ENCODE measurements around the gene DAAM1. TPM values are rescaled to one million over a fixed set of nuclear protein-coding genes. Genes with fewer than 3 reads are reported as not detected.

The DAAM1 gene
- total RNA-seq, 1 donor from 2014 or later, result 146 TPM

GRCh38 chr14:59320361-59320760 is 131.9 kb downstream of the DAAM1 start:
- DNase-seq, result no peak
- no peaks in the 10 kb centered on the region for H3K9me3 Mint-ChIP-seq (ENCODE audit: unreplicated experiment)
- no peaks in the 10 kb centered on the region for H3K4me1 Mint-ChIP-seq (ENCODE audit: low read depth, unreplicated experiment)
- H3K4me3 Mint-ChIP-seq (ENCODE audit: unreplicated experiment), result no peak overlapping the region
- H3K27ac Mint-ChIP-seq (ENCODE audit: unreplicated experiment), result no peak overlapping the region
- TF ChIP-seq, protein P1, sequence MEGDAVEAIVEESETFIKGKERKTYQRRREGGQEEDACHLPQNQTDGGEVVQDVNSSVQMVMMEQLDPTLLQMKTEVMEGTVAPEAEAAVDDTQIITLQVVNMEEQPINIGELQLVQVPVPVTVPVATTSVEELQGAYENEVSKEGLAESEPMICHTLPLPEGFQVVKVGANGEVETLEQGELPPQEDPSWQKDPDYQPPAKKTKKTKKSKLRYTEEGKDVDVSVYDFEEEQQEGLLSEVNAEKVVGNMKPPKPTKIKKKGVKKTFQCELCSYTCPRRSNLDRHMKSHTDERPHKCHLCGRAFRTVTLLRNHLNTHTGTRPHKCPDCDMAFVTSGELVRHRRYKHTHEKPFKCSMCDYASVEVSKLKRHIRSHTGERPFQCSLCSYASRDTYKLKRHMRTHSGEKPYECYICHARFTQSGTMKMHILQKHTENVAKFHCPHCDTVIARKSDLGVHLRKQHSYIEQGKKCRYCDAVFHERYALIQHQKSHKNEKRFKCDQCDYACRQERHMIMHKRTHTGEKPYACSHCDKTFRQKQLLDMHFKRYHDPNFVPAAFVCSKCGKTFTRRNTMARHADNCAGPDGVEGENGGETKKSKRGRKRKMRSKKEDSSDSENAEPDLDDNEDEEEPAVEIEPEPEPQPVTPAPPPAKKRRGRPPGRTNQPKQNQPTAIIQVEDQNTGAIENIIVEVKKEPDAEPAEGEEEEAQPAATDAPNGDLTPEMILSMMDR (IDR thresholded peaks at IDR 0.05; ENCODE audit: partially characterized antibody, unreplicated experiment), result no peak
- no peaks in the 10 kb centered on the region for H3K27me3 Mint-ChIP-seq (ENCODE audit: unreplicated experiment)
- H3K36me3 Mint-ChIP-seq (ENCODE audit: unreplicated experiment), result no peaks in the 10 kb centered on the region

GRCh38 chr14:59320763-59321625 is 132.5 kb downstream of the DAAM1 start:
- Mint-ChIP-seq H3K27ac (ENCODE audit: unreplicated experiment) (no peak overlapping the region), H3K27me3 (ENCODE audit: unreplicated experiment) (no peaks in the 10 kb centered on the region), H3K36me3 (ENCODE audit: unreplicated experiment) (no peaks in the 10 kb centered on the region), H3K4me1 (ENCODE audit: low read depth, unreplicated experiment) (no peaks in the 10 kb centered on the region), H3K4me3 (ENCODE audit: unreplicated experiment) (no peak overlapping the region), H3K9me3 (ENCODE audit: unreplicated experiment) (no peaks in the 10 kb centered on the region)
- DNase-seq, result no peak
- TF ChIP-seq, protein P1 (IDR thresholded peaks at IDR 0.05; ENCODE audit: partially characterized antibody, unreplicated experiment), result no peak

GRCh38 chr14:59321626-59321949 is 133.1 kb downstream of the DAAM1 start:
- Mint-ChIP-seq H3K27me3 (ENCODE audit: unreplicated experiment) (no peaks in the 10 kb centered on the region), H3K27ac (ENCODE audit: unreplicated experiment) (no peak overlapping the region), H3K9me3 (ENCODE audit: unreplicated experiment) (no peaks in the 10 kb centered on the region), H3K36me3 (ENCODE audit: unreplicated experiment) (no peaks in the 10 kb centered on the region), H3K4me3 (ENCODE audit: unreplicated experiment) (no peak overlapping the region), H3K4me1 (ENCODE audit: low read depth, unreplicated experiment) (no peaks in the 10 kb centered on the region)
- DNase-seq, result no peak
- TF ChIP-seq, protein P1 (IDR thresholded peaks at IDR 0.05; ENCODE audit: partially characterized antibody, unreplicated experiment), result no peak

GRCh38 chr14:59325906-59326305 is 137.4 kb downstream of the DAAM1 start:
- H3K9me3 Mint-ChIP-seq (ENCODE audit: unreplicated experiment), result no peaks in the 10 kb centered on the region
- no peak overlapping the region for H3K4me3 Mint-ChIP-seq (ENCODE audit: unreplicated experiment)
- DNase-seq, result no peak
- no peak overlapping the region for H3K27ac Mint-ChIP-seq (ENCODE audit: unreplicated experiment)
- no peaks in the 10 kb centered on the region for H3K27me3 Mint-ChIP-seq (ENCODE audit: unreplicated experiment)
- H3K4me1 Mint-ChIP-seq (ENCODE audit: low read depth, unreplicated experiment), result no peaks in the 10 kb centered on the region
- H3K36me3 Mint-ChIP-seq (ENCODE audit: unreplicated experiment), result peaks cover 5% of the 10 kb centered on the region
- TF ChIP-seq, protein P1 (IDR thresholded peaks at IDR 0.05; ENCODE audit: partially characterized antibody, unreplicated experiment), result no peak

DNA sequence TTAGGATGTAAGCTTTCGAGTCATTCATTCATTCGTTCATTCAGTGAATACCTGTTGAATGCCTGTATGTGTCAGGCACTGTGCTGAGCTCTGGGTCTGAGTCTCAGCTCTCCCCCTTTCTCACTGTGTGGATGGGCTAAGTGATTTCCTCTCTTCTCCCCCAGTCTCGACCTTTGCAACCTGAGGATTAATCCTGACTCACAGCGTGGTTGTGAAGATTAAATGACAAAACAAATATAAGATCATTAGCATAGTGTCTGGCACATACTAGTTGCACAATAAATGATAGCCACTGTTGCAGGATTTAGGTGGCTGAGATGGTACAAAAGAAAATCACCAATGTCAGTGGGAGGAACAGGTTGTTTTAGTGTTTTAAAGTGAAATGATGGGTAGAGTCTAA is 140.0 kb downstream of the DAAM1 start:
- peaks cover 1% of the 10 kb centered on the region for H3K9me3 Mint-ChIP-seq (ENCODE audit: unreplicated experiment)
- no peak overlapping the region for H3K27ac Mint-ChIP-seq (ENCODE audit: unreplicated experiment)
- no peak overlapping the region for H3K4me3 Mint-ChIP-seq (ENCODE audit: unreplicated experiment)
- DNase-seq, result no peak
- TF ChIP-seq, protein P1 (IDR thresholded peaks at IDR 0.05; ENCODE audit: partially characterized antibody, unreplicated experiment), result no peak
- H3K27me3 Mint-ChIP-seq (ENCODE audit: unreplicated experiment), result peaks cover 2% of the 10 kb centered on the region
- H3K36me3 Mint-ChIP-seq (ENCODE audit: unreplicated experiment), result peaks cover 5% of the 10 kb centered on the region
- peaks cover 2% of the 10 kb centered on the region for H3K4me1 Mint-ChIP-seq (ENCODE audit: low read depth, unreplicated experiment)

Data from glutamatergic neuron (in vitro differentiated cells).